Rectal smooth muscle tissue (tissue), 1 donor: ENCODE data around the gene LSAMP.

Source experiments
- H3K27ac ChIP-seq: one replicate; pipeline ENCODE4 v1.7.0; 2013; ENCODE audit warnings: low read depth, low read length, inconsistent platforms
- H3K27me3 ChIP-seq: one replicate; pipeline ENCODE4 v1.7.0; 2013; ENCODE audit warnings: low read length; ENCODE audit not compliant: control insufficient read depth, insufficient read depth
- H3K36me3 ChIP-seq: one replicate; pipeline ENCODE4 v1.7.0; 2013; ENCODE audit warnings: low read length; ENCODE audit not compliant: control insufficient read depth, insufficient read depth
- H3K4me1 ChIP-seq: one replicate; pipeline ENCODE4 v1.7.0; 2013; ENCODE audit warnings: low read length; ENCODE audit not compliant: control insufficient read depth, insufficient read depth
- H3K4me3 ChIP-seq: one replicate; pipeline ENCODE4 v1.7.0; 2013; ENCODE audit warnings: low read length
- H3K9ac ChIP-seq: one replicate; pipeline ENCODE4 v1.7.0; 2013; ENCODE audit warnings: low read length

Gene LSAMP

GRCh38 chr3:116059421-116060096 is 385.7 kb downstream of the LSAMP start:
- Histone ChIP-seq H3K4me3 (no peak overlapping the region), H3K9ac (no peak overlapping the region), H3K27ac (no peak overlapping the region)

DNA sequence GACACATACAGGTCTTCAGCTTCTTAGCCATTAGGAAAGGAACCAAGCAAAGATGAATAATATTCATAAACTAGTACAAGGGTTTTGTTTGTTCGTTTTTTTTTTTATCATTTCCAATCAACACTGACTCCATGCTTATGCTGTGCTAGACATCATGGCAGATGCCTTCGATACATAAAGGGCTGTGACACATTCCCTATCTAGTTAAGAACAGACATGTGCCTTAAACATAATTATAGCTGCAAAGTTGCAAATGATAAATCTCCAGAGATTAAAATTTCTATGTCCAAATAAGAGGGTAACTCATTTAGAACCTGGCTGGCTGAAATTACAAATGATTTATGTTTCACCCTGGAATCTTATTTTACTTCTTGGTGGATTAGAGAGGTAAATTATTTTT is 386.4 kb downstream of the LSAMP start:
- Histone ChIP-seq H3K4me1 (peaks cover 3% of the 10 kb centered on the region), H3K27ac (no peak overlapping the region), H3K9ac (no peak overlapping the region), H3K27me3 (no peaks in the 10 kb centered on the region), H3K36me3 (no peaks in the 10 kb centered on the region), H3K4me3 (no peak overlapping the region)

More at GRCh38 chr3:116059421-116060096, 385.7 kb downstream of the LSAMP start:
- H3K27me3 ChIP-seq: no peaks in the 10 kb centered on the region
- peaks cover 3% of the 10 kb centered on the region for H3K4me1 ChIP-seq
- H3K36me3 ChIP-seq: no peaks in the 10 kb centered on the region

DNA sequence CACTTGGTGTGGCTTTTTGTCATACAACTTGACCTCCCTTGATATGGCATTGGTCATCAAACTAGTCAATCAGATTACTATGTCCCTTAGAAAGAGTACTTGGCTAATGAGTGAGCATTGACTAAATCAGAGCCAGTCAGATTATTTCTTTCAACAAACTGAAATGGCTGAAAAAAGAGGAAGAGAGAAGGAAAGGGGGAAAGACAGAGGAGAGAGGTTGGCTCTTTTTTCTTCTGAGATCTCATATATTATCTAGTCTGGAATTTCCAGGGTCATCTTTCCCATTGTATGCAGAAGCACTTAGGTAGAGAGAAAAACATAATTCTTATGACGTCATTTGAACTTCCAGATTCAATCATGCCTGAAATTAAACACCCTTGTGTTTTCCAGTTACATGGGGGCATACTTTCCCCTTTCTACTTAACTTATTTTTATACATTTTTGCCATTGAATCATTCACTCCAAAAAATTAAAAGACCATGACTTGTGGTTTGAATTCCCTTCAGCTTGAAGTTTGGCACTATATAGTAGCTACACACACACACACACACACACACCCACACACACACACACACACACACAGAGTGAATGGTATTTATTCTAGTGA is 387.8 kb downstream of the LSAMP start:
- Histone ChIP-seq H3K4me1 (peaks cover 3% of the 10 kb centered on the region), H3K27me3 (no peaks in the 10 kb centered on the region), H3K36me3 (no peaks in the 10 kb centered on the region), H3K9ac (no peak overlapping the region), H3K4me3 (no peak overlapping the region), H3K27ac (no peak overlapping the region)

GRCh38 chr3:116056280-116056679 is 389.0 kb downstream of the LSAMP start:
- Histone ChIP-seq H3K9ac (no peak overlapping the region), H3K27ac (no peak overlapping the region), H3K4me1 (peaks cover 3% of the 10 kb centered on the region), H3K4me3 (no peak overlapping the region), H3K27me3 (no peaks in the 10 kb centered on the region), H3K36me3 (no peaks in the 10 kb centered on the region)

- Histone ChIP-seq H3K27ac (no peak overlapping the region), H3K36me3 (no peaks in the 10 kb centered on the region), H3K4me1 (peaks cover 4% of the 10 kb centered on the region)
Observed at GRCh38 chr3:116053017-116053416, 392.3 kb downstream of the LSAMP start.

DNA sequence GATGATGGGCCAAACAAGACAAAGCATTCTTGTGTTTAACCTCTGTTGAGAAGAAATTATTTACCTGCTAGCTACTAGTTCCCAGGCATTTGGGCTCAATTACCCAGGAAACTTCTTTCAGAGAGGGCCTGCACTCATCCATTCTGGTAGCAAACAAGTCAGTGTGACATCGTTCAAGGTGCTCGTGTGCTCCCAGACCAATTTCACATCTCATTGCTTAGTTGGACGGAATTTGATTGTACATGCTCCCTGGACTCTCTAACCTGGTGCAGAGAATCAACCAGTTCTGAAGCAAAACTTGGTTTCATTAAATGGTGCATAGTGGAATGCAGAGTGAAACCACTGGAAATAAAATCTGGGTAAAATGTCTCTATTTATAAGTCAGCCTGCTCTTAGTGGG is 392.7 kb downstream of the LSAMP start:
- Histone ChIP-seq H3K27me3 (no peaks in the 10 kb centered on the region), H3K4me3 (no peak overlapping the region), H3K9ac (no peak overlapping the region), H3K36me3 (no peaks in the 10 kb centered on the region), H3K27ac (no peak overlapping the region), H3K4me1 (peaks cover 4% of the 10 kb centered on the region)

More at GRCh38 chr3:116053017-116053416, 392.3 kb downstream of the LSAMP start:
- no peaks in the 10 kb centered on the region for H3K27me3 ChIP-seq
- no peak overlapping the region for H3K4me3 ChIP-seq
- H3K9ac ChIP-seq: no peak overlapping the region

GRCh38 chr3:116051586-116051985 is 393.7 kb downstream of the LSAMP start:
- no peak overlapping the region for H3K4me3 ChIP-seq
- no peaks in the 10 kb centered on the region for H3K36me3 ChIP-seq
- H3K4me1 ChIP-seq: peaks cover 4% of the 10 kb centered on the region
- no peaks in the 10 kb centered on the region for H3K27me3 ChIP-seq
- no peak overlapping the region for H3K27ac ChIP-seq
- H3K9ac ChIP-seq: no peak overlapping the region

GRCh38 chr3:116051040-116051439 is 394.2 kb downstream of the LSAMP start:
- Histone ChIP-seq H3K9ac (no peak overlapping the region), H3K36me3 (no peaks in the 10 kb centered on the region), H3K4me1 (peaks cover 4% of the 10 kb centered on the region), H3K27me3 (no peaks in the 10 kb centered on the region), H3K27ac (no peak overlapping the region), H3K4me3 (no peak overlapping the region)

DNA sequence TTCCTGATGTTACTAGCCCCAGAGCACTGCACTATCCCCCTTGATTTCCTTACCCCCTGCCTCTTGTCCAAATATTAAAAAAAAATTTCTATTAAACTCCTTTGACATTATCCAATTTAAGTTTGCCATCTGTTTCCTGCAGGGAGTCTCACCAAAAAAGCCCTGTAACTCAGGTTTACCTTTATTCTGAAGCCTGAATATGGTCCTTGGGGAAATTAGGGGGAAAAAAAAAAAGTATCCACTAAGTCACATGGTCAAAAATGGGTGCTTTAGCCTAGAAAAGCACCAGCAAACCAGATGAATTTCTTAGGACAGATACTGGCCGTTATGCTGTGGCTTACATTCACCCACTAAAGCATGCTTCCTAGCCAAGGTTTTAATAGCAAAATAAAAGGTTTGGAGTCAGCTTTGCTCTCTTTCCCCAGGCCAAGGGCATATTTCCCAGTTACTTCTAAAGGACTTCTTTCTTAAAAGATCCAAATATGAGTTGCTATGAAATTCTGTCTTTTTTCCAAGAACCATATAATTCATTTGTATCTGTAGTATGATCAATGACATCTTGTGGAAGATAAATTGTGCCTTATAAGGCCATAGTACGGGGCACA is 394.9 kb downstream of the LSAMP start:
- Histone ChIP-seq H3K9ac (no peak overlapping the region), H3K27me3 (no peaks in the 10 kb centered on the region), H3K4me1 (peaks cover 4% of the 10 kb centered on the region), H3K4me3 (no peak overlapping the region), H3K36me3 (no peaks in the 10 kb centered on the region), H3K27ac (no peak overlapping the region)

DNA sequence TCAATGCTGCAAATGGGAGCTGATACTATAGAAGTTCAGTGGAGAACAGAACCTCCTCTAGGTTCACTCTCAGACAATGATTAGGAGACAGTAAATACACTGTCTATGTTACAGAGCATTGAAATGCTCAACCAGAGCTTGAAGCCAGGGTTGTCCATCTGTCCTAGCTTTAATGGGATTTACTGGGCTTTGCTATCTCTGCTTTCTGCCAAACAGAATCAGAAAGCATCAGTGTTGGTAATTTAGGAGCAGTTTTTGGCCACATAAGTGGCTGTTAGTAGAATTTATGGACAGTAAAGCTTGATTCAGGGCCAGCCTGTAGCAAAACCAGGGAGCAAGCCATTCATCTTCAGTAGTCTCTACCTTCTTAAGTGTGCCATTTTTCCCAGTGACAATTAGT is 396.3 kb downstream of the LSAMP start:
- H3K27ac ChIP-seq: no peak overlapping the region
- no peak overlapping the region for H3K4me3 ChIP-seq
- peaks cover 4% of the 10 kb centered on the region for H3K4me1 ChIP-seq
- H3K9ac ChIP-seq: no peak overlapping the region
- no peaks in the 10 kb centered on the region for H3K36me3 ChIP-seq
- H3K27me3 ChIP-seq: no peaks in the 10 kb centered on the region

GRCh38 chr3:116046350-116046749 is 398.9 kb downstream of the LSAMP start:
- no peaks in the 10 kb centered on the region for H3K27me3 ChIP-seq
- no peak overlapping the region for H3K27ac ChIP-seq
- H3K9ac ChIP-seq: no peak overlapping the region
- H3K4me3 ChIP-seq: no peak overlapping the region
- no peaks in the 10 kb centered on the region for H3K36me3 ChIP-seq
- H3K4me1 ChIP-seq: peaks cover 4% of the 10 kb centered on the region

GRCh38 chr3:116045314-116045713 is 400.0 kb downstream of the LSAMP start:
- no peak overlapping the region for H3K4me3 ChIP-seq
- H3K27me3 ChIP-seq: no peaks in the 10 kb centered on the region
- no peak overlapping the region for H3K9ac ChIP-seq
- H3K27ac ChIP-seq: no peak overlapping the region
- H3K4me1 ChIP-seq: peaks cover 4% of the 10 kb centered on the region
- H3K36me3 ChIP-seq: no peaks in the 10 kb centered on the region

DNA sequence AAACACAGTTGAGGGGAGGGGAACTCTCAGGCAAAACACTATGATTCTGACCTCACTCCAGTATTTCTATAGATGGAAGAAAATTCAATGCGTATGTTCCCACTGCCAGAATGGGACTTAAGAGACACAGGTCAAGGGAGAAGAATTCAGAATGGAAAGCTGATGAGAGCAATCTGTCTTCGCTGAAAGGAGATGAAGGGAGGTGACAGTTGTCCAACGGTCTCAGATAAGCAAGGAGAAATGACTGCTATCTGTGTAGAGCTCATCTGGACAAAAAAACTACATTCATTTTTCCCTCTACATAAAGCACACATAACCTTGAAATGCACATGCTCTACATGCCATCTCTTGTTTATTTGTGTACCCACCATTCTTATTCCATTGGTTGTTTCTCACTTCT is 405.1 kb downstream of the LSAMP start:
- H3K4me1 ChIP-seq: no peaks in the 10 kb centered on the region
- H3K27me3 ChIP-seq: no peaks in the 10 kb centered on the region
- H3K9ac ChIP-seq: no peak overlapping the region

More for the DNA sequence above, 405.1 kb downstream of the LSAMP start:
- Histone ChIP-seq H3K27ac (no peak overlapping the region), H3K4me3 (no peak overlapping the region), H3K36me3 (no peaks in the 10 kb centered on the region)
